Panc1 (cell line): Measurements from ENCODE around the gene WDR90.

ENCODE experiments used
- POLR2AphosphoS5 ChIP-seq: IDR thresholded peaks from 2 replicates; pipeline ENCODE4 v1.6.1; 2012; ENCODE audit warnings: mild to moderate bottlenecking, low read depth, low read length, moderate library complexity
- SIN3A ChIP-seq: IDR thresholded peaks from 2 replicates; pipeline ENCODE4 v1.6.1; 2012; ENCODE audit warnings: low read depth, mild to moderate bottlenecking, low read length, moderate library complexity, borderline replicate concordance; ENCODE audit not compliant: insufficient read depth
- TCF7L2 ChIP-seq: IDR thresholded peaks from 2 replicates; pipeline ENCODE4 v1.6.1; 2011; ENCODE audit warnings: mild to moderate bottlenecking, low read depth, low read length, inconsistent platforms
- TF ChIP-seq, protein P1 (sequence below): fragments of 450-650 bp; IDR thresholded peaks from 2 replicates; pipeline ENCODE4 v1.5.1; 2017; ENCODE audit warnings: mild to moderate bottlenecking
- TF ChIP-seq, protein P2 (sequence below), 2 experiments: IDR thresholded peaks; 2 replicates each; pipeline ENCODE4 v1.6.1; 2011 to 2012; ENCODE audit warnings: low read depth in 2 of 2, control low read depth in 1 of 2, low read length in 1 of 2, mild to moderate bottlenecking in 1 of 2, moderate library complexity in 1 of 2; ENCODE audit not compliant: insufficient read depth in 1 of 2

GRCh38 chr16:628321-629061, 20.7 kb upstream of the WDR90 start:
- TF ChIP-seq, protein P1, sequence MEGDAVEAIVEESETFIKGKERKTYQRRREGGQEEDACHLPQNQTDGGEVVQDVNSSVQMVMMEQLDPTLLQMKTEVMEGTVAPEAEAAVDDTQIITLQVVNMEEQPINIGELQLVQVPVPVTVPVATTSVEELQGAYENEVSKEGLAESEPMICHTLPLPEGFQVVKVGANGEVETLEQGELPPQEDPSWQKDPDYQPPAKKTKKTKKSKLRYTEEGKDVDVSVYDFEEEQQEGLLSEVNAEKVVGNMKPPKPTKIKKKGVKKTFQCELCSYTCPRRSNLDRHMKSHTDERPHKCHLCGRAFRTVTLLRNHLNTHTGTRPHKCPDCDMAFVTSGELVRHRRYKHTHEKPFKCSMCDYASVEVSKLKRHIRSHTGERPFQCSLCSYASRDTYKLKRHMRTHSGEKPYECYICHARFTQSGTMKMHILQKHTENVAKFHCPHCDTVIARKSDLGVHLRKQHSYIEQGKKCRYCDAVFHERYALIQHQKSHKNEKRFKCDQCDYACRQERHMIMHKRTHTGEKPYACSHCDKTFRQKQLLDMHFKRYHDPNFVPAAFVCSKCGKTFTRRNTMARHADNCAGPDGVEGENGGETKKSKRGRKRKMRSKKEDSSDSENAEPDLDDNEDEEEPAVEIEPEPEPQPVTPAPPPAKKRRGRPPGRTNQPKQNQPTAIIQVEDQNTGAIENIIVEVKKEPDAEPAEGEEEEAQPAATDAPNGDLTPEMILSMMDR = no peak
- TF ChIP-seq, protein P2, sequence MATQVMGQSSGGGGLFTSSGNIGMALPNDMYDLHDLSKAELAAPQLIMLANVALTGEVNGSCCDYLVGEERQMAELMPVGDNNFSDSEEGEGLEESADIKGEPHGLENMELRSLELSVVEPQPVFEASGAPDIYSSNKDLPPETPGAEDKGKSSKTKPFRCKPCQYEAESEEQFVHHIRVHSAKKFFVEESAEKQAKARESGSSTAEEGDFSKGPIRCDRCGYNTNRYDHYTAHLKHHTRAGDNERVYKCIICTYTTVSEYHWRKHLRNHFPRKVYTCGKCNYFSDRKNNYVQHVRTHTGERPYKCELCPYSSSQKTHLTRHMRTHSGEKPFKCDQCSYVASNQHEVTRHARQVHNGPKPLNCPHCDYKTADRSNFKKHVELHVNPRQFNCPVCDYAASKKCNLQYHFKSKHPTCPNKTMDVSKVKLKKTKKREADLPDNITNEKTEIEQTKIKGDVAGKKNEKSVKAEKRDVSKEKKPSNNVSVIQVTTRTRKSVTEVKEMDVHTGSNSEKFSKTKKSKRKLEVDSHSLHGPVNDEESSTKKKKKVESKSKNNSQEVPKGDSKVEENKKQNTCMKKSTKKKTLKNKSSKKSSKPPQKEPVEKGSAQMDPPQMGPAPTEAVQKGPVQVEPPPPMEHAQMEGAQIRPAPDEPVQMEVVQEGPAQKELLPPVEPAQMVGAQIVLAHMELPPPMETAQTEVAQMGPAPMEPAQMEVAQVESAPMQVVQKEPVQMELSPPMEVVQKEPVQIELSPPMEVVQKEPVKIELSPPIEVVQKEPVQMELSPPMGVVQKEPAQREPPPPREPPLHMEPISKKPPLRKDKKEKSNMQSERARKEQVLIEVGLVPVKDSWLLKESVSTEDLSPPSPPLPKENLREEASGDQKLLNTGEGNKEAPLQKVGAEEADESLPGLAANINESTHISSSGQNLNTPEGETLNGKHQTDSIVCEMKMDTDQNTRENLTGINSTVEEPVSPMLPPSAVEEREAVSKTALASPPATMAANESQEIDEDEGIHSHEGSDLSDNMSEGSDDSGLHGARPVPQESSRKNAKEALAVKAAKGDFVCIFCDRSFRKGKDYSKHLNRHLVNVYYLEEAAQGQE (IDR thresholded peaks at IDR 0.05; ENCODE audit: insufficient read depth in 1 of 2, low read depth in 2 of 2, low read length in 1 of 2) = no peak
- TF ChIP-seq SIN3A (no peak), POLR2AphosphoS5 (0 out of 2 replicates have a peak, but pooled peaks have one; percentile 0), TCF7L2 (no peak)
